ENCODE measurements around the gene NSG2.

DNA sequence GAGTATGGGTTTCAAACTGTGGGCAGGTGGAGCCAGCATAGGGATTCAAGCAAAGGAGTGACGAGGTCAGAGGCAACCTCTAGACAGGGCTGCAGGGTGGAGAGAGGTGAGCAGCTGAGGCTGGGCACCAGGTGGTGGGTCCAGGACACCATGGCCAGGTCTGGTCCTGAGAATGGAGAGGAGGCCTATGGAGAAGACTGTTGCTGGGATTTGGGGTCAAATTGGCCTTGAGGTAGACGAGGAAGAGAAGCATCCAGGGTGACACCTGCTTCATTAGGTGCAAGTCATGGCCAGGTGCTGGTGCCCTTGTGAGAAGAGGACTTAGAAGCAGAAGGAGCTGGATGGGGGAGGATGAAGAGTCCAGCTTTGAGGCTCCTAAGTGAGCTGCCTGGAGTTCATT is 99.6 kb downstream of the NSG2 start:
- TF ChIP-seq, protein P1, sequence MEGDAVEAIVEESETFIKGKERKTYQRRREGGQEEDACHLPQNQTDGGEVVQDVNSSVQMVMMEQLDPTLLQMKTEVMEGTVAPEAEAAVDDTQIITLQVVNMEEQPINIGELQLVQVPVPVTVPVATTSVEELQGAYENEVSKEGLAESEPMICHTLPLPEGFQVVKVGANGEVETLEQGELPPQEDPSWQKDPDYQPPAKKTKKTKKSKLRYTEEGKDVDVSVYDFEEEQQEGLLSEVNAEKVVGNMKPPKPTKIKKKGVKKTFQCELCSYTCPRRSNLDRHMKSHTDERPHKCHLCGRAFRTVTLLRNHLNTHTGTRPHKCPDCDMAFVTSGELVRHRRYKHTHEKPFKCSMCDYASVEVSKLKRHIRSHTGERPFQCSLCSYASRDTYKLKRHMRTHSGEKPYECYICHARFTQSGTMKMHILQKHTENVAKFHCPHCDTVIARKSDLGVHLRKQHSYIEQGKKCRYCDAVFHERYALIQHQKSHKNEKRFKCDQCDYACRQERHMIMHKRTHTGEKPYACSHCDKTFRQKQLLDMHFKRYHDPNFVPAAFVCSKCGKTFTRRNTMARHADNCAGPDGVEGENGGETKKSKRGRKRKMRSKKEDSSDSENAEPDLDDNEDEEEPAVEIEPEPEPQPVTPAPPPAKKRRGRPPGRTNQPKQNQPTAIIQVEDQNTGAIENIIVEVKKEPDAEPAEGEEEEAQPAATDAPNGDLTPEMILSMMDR (IDR thresholded peaks at IDR 0.05; ENCODE audit: low read depth, low read length, missing input control) = no peak
- TF ChIP-seq SP1 (IDR thresholded peaks at IDR 0.05) (no peak), EGR1 (IDR thresholded peaks at IDR 0.05; ENCODE audit: low read depth in 2 of 2) (no peak), RAD21 (IDR thresholded peaks at IDR 0.05) (no peak), TAF1 (conservative IDR thresholded peaks at IDR 0.05) (no peak), GABPA (IDR thresholded peaks at IDR 0.05 in 1 of 2, conservative IDR thresholded peaks at IDR 0.05 in 1 of 2) (no peak), RXRA (IDR thresholded peaks at IDR 0.05) (no peak)
- TF ChIP-seq, protein P2, sequence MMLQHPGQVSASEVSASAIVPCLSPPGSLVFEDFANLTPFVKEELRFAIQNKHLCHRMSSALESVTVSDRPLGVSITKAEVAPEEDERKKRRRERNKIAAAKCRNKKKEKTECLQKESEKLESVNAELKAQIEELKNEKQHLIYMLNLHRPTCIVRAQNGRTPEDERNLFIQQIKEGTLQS (IDR thresholded peaks at IDR 0.05) = no peak
